K562 (cell line): Measurements from ENCODE around the gene EPHB4. TPM values are rescaled to one million over a fixed set of nuclear protein-coding genes. Genes with fewer than 3 reads are reported as not detected.

Experiments
- CHD7 ChIP-seq: fragments of 200-600 bp; sonication (generic); IDR thresholded peaks from one replicate; pipeline ENCODE4 v1.6.1; 2012; ENCODE audit warnings: mild to moderate bottlenecking, low read depth, low read length, inconsistent platforms
- CREB3L1 ChIP-seq: fragments of 450-650 bp; IDR thresholded peaks from 2 replicates; pipeline ENCODE4 v1.6.1; 2014; ENCODE audit warnings: low read depth, mild to moderate bottlenecking, moderate library complexity, borderline replicate concordance
- HDAC1 ChIP-seq, 2 experiments: fragments of 450-650 bp; IDR thresholded peaks; 2 replicates each; pipeline ENCODE4 v1.6.1; 2016 to 2017; ENCODE audit warnings: inconsistent platforms in 1 of 2, mild to moderate bottlenecking in 1 of 2, moderate library complexity in 1 of 2
- PHB ChIP-seq: fragments of 250-450 bp; sonication (Bioruptor Pico); IDR thresholded peaks from 2 replicates; pipeline ENCODE4 v1.5.0; 2021
- PTRF ChIP-seq: fragments of 450-650 bp; IDR thresholded peaks from 2 replicates; pipeline ENCODE4 v1.6.1; 2016; ENCODE audit warnings: mild to moderate bottlenecking, missing genetic modification characterization, missing compliant biosample characterization
- PURB ChIP-seq: sonication (generic); formaldehyde crosslinking; IDR thresholded peaks from 2 replicates; pipeline ENCODE4 v1.9.0; 2021; ENCODE audit warnings: low read depth, mild to moderate bottlenecking, missing genetic modification reagents
- TARDBP ChIP-seq: fragments of 450-650 bp; IDR thresholded peaks from 2 replicates; pipeline ENCODE4 v1.6.1; 2016
- ZNF143 ChIP-seq: sonication (generic); formaldehyde crosslinking; IDR thresholded peaks from 2 replicates; pipeline ENCODE4 v1.9.0; 2022; ENCODE audit warnings: mild to moderate bottlenecking, missing genetic modification reagents
- ZNF232 ChIP-seq: sonication (generic); formaldehyde crosslinking; IDR thresholded peaks from 2 replicates; pipeline ENCODE4 v1.8.0; 2022; ENCODE audit warnings: mild to moderate bottlenecking, missing genetic modification reagents
- ZNF696 ChIP-seq: fragments of 250-450 bp; sonication (Bioruptor Pico); conservative IDR thresholded peaks from 2 replicates; pipeline ENCODE4 v1.4.0; 2020; ENCODE audit warnings: mild to moderate bottlenecking, moderate library complexity
- ZNF699 ChIP-seq: fragments of 250-450 bp; sonication (Bioruptor Pico); IDR thresholded peaks from 2 replicates; pipeline ENCODE4 v1.8.0; 2021; ENCODE audit warnings: mild to moderate bottlenecking, moderate library complexity; ENCODE audit not compliant: insufficient replicate concordance
- polyA plus RNA-seq, 8 experiments: library from polyadenylated mRNA; depleted of rRNA in 4 of 8; stranded (reverse) in 5 of 8; unstranded in 3 of 8; fragments of >200 nt; fragmentation: Nextera tagmentation in 2 of 8; fragmentation: Illumina TruSeq in 1 of 8; extraction: Ambion mirVana in 2 of 8; extraction: Trizol in 1 of 8; gene quantifications; 2 replicates each; pipeline versions ENCODE4 v1.2.1 to v1.2.3, GENCODE V29; 2011 to 2014; ENCODE audit warnings: inconsistent platforms in 1 of 8, missing spikeins in 1 of 8
- total RNA-seq, 7 experiments: library from RNA; depleted of rRNA in 6 of 7; stranded (reverse); fragments of >200 nt in 6 of 7; fragmentation: Illumina TruSeq in 2 of 7; extraction: Trizol in 2 of 7; gene quantifications; 2 replicates each; pipeline versions ENCODE4 v1.2.1 to v1.2.3, GENCODE V29; 2011 to 2021; ENCODE audit warnings: low replicate concordance in 1 of 7

Gene EPHB4
- total and polyA plus RNA-seq, 9 of the 15 experiments (the other 6 are each of a cell fraction or from before 2014, with no cell fraction given), result 1.2 to 82.1 (median 37.9) TPM

- TF ChIP-seq ZNF143 (no peak), HDAC1 (IDR thresholded peaks at IDR 0.05) (peak in 1 of 2 experiments; percentile 55; a peak in 3 of 4 replicates), TARDBP (no peak), ZNF696 (CRISPR knock-in tag) (no peak), ZNF232 (CRISPR knock-in tag) (no peak), ZNF699 (CRISPR knock-in tag) (no peak), PTRF (tag) (no peak), PHB (CRISPR knock-in tag) (no peak), CREB3L1 (no peak), CHD7 (no peak), PURB (CRISPR knock-in tag) (no peak)
Measured at GRCh38 chr7:100840470-100841100, 13.3 kb upstream of the EPHB4 start (continued).
